SK-N-SH treated with all-trans-retinoic acid at 6 μM for 48 hours (cell line): ENCODE results near the gene APOL3.

Source experiments
- CREB5 ChIP-seq: fragments of 250-450 bp; sonication (Bioruptor Pico); IDR thresholded peaks from 2 replicates; pipeline ENCODE4 v1.5.1; 2020; ENCODE audit warnings: low read depth, mild to moderate bottlenecking, moderate library complexity
- CSDC2 ChIP-seq: fragments of 250-450 bp; sonication (Bioruptor Pico); IDR thresholded peaks from 2 replicates; pipeline ENCODE4 v1.5.0; 2020; ENCODE audit warnings: mild to moderate bottlenecking, moderate library complexity
- CSRNP3 ChIP-seq: fragments of 250-450 bp; sonication (Bioruptor Pico); IDR thresholded peaks from 2 replicates; pipeline ENCODE4 v1.5.1; 2021; ENCODE audit warnings: mild to moderate bottlenecking, moderate library complexity
- ESRRG ChIP-seq: fragments of 250-450 bp; sonication (Bioruptor Pico); IDR thresholded peaks from 2 replicates; pipeline ENCODE4 v1.6.1; 2021; ENCODE audit warnings: mild to moderate bottlenecking
- GLIS3 ChIP-seq: fragments of 250-450 bp; sonication (Bioruptor Pico); IDR thresholded peaks from 2 replicates; pipeline ENCODE4 v1.5.0; 2020; ENCODE audit warnings: mild to moderate bottlenecking, moderate library complexity
- ISL1 ChIP-seq: fragments of 250-450 bp; sonication (Bioruptor Pico); IDR thresholded peaks from 2 replicates; pipeline ENCODE4 v2.1.2; 2022; ENCODE audit warnings: mild to moderate bottlenecking, moderate library complexity
- PATZ1 ChIP-seq: fragments of 250-450 bp; sonication (Bioruptor Pico); IDR thresholded peaks from 2 replicates; pipeline ENCODE4 v1.8.0; 2020; ENCODE audit warnings: mild to moderate bottlenecking, moderate library complexity, borderline replicate concordance
- SNAI2 ChIP-seq: fragments of 250-450 bp; sonication (Bioruptor Pico); IDR thresholded peaks from 2 replicates; pipeline ENCODE4 v1.5.0; 2020; ENCODE audit warnings: mild to moderate bottlenecking, moderate library complexity
- TCF4 ChIP-seq: fragments of 250-450 bp; sonication (Bioruptor Pico); IDR thresholded peaks from 2 replicates; pipeline ENCODE4 v1.8.0; 2021; ENCODE audit warnings: mild to moderate bottlenecking, moderate library complexity, borderline replicate concordance
- ZFP30 ChIP-seq: fragments of 450-650 bp; formaldehyde crosslinking; IDR thresholded peaks from 2 replicates; pipeline ENCODE4 v1.5.0; 2022; ENCODE audit warnings: mild to moderate bottlenecking, moderate library complexity
- ZNF565 ChIP-seq: fragments of 450-650 bp; formaldehyde crosslinking; conservative IDR thresholded peaks from 2 replicates; pipeline ENCODE4 v1.5.0; 2020; ENCODE audit warnings: low read depth, mild to moderate bottlenecking, moderate library complexity
- ZNF8 ChIP-seq: fragments of 450-650 bp; formaldehyde crosslinking; IDR thresholded peaks from 2 replicates; pipeline ENCODE4 v1.5.0; 2020; ENCODE audit warnings: mild to moderate bottlenecking, moderate library complexity

- TF ChIP-seq ISL1 (CRISPR knock-in tag), result no peak
- no peak for TF ChIP-seq ZFP30 (CRISPR knock-in tag)
- TF ChIP-seq CSDC2, result no peak
- no peak for TF ChIP-seq ZNF8 (CRISPR knock-in tag)
- TF ChIP-seq ESRRG (CRISPR knock-in tag), result no peak
- no peak for TF ChIP-seq CREB5 (CRISPR knock-in tag)
- no peak for TF ChIP-seq GLIS3 (CRISPR knock-in tag)
- TF ChIP-seq TCF4 (CRISPR knock-in tag), result no peak
- TF ChIP-seq SNAI2 (CRISPR knock-in tag), result no peak
- TF ChIP-seq CSRNP3 (CRISPR knock-in tag), result no peak
- no peak for TF ChIP-seq PATZ1
- TF ChIP-seq ZNF565 (CRISPR knock-in tag), result no peak
Observed at GRCh38 chr22:36193171-36193570, 32.6 kb upstream of the APOL3 start.
